Lower leg skin (tissue), 4 donors: ENCODE measurements around the gene DAPK2. TPM values are rescaled to one million over a fixed set of nuclear protein-coding genes. Genes with fewer than 3 reads are reported as not detected.

ENCODE experiments used
- DNase-seq, 2 donors: peaks; one replicate each; pipeline ENCODE4 v3.0.0-alpha.2; 2019; ENCODE audit warnings: low spot score in 2 of 2
- H3K4me3 ChIP-seq: fragments of 200-600 bp; sonication (generic); 2 replicates; pipeline ENCODE4 v1.5.1; 2017; ENCODE audit warnings: mild to moderate bottlenecking, low read depth; ENCODE audit not compliant: poor library complexity, severe bottlenecking
- POLR2A ChIP-seq, 2 donors: fragments of 450-650 bp; IDR thresholded peaks; one replicate each; pipeline ENCODE4 v1.6.1; 2016 to 2017; ENCODE audit warnings: antibody characterized with exemption in 2 of 2, mild to moderate bottlenecking in 1 of 2, moderate library complexity in 1 of 2
- WGBS, 2 donors: methylation state at CpG; one replicate each; pipeline ENCODE4 v1.1.5; 2018; 5-methylcytosine and 5-hydroxymethylcytosine counted together
- intact Hi-C: fragments of 100-400 bp; cut with DNase I; formaldehyde crosslinking; loops from one replicate; pipeline ENCODE4 v1.15.0; 2023; ENCODE audit warnings: low total_unique reads
- total RNA-seq, 4 donors: library from RNA; depleted of rRNA; stranded (reverse); fragments of >200 nt; gene quantifications; one replicate each; pipeline ENCODE4 v1.1.0, GENCODE V29; 2016
- TF ChIP-seq, protein P1 (sequence below), 3 donors: fragments of 450-650 bp; IDR thresholded peaks; one replicate each; pipeline ENCODE4 v1.5.1; 2016; ENCODE audit warnings: antibody characterized with exemption in 3 of 3, mild to moderate bottlenecking in 3 of 3, moderate library complexity in 2 of 3

Gene DAPK2
- total RNA-seq, 4 donors from 2014 or later: 10.9 to 27.5 (median 13.3) TPM

DNA sequence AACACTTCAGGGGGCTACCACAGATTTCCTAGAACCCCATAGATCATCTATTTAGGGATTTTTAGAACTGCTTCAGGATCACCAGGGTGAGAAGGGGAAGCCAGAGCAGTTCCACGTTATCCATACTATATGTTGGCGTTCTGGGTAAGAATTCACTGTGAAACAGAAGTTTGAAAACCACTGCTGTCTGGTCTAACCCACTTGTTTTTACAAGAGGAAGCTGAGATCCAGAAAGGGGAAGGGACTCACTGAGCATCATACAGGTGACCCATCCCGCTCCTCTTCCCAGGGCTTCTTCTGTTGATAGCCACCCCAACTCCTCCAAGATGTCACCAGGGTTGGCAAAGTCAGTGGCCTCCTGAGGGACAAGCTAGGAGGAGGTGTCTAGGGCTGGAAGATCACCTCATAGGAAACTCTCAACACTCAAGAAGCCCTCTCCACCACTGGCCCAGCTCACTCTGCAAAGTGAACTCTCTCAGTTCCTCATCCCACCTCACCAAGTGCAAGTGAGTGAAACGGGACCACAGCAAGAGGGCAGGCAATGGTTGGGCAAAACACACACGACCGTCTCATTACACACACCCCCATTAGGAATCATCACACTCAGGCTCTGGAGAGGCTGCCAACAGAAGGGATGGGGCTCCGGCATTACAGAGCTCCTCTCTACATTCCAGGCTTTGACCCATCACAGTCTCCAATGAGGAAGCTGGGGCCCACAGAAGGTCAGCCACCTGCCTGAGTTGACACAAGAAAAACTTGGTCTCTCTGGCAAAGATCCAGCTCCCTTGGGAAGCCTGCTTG lies 1.8 kb downstream of the DAPK2 start:
- DNase-seq: no peak
- TF ChIP-seq POLR2A (IDR thresholded peaks at IDR 0.05): no peak
- TF ChIP-seq, protein P1, sequence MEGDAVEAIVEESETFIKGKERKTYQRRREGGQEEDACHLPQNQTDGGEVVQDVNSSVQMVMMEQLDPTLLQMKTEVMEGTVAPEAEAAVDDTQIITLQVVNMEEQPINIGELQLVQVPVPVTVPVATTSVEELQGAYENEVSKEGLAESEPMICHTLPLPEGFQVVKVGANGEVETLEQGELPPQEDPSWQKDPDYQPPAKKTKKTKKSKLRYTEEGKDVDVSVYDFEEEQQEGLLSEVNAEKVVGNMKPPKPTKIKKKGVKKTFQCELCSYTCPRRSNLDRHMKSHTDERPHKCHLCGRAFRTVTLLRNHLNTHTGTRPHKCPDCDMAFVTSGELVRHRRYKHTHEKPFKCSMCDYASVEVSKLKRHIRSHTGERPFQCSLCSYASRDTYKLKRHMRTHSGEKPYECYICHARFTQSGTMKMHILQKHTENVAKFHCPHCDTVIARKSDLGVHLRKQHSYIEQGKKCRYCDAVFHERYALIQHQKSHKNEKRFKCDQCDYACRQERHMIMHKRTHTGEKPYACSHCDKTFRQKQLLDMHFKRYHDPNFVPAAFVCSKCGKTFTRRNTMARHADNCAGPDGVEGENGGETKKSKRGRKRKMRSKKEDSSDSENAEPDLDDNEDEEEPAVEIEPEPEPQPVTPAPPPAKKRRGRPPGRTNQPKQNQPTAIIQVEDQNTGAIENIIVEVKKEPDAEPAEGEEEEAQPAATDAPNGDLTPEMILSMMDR (IDR thresholded peaks at IDR 0.05): no peak
- no peak overlapping the region for H3K4me3 ChIP-seq
- intact Hi-C loops: loop anchor here (10.0 kb wide), 1 partner anchor 100 kb away; no protein-coding TSS in a partner anchor
- 70 to 77% methylated on average over 7 of the region's 7 CpGs for WGBS, 2 donors

DNA sequence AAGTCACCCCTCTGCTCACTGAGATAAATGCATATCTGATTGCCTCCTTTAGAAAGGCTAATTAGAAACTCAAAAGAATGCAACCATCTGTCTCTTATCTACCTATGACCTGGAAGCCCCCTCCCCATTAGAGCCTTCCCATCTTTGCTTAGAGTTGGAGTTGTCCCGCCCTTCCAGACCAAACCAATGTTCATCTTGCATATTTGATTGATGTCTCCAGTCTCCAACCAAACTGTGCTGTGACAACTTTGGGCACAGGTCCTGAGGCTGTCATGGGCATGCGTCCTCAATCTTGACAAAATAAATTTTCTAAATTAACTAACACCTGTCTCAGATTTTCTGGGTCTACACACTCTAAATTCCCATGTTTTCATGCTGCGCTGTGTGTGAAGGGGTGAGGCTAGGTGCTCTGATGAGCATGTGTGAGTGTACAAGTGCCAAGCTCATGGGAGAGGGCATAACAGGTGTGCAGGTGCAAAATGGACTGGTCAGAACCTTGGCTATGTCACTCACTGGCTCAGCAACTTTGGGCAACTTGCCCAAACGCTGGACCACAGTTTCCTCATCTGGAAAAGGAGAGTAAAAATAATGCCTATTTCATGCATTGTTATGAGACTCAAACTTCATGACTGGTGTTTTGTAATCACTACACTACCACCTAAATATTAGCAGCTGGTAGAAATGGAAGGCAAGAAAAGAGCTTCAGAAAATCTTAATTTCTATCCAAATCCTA lies 7.2 kb downstream of the DAPK2 start:
- WGBS, 2 donors: 95% methylated on average over 4 of the region's 4 CpGs
- no peak overlapping the region for H3K4me3 ChIP-seq
- TF ChIP-seq, protein P1 (IDR thresholded peaks at IDR 0.05): no peak
- no peak for TF ChIP-seq POLR2A (IDR thresholded peaks at IDR 0.05)
- intact Hi-C loops: no loop called here
- no peak for DNase-seq

DNA sequence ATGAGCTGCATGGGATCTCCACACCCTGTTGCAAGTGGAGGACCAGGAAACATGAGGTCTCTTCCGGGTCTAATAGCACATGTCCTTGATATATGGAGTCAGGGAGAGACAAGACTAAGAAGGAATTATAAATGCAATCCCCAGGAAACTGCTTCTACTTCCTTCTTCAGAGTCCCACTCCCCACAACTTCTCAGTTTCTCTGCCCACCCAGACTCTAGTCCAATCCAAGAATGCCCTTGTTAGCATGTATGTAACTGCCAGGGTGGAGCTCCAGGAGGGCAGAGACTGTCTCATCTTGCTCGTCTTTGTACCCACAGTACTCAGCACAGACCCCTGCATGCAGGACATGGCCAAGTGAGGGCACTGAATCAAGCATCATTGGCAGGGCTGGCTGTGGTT lies 8.3 kb downstream of the DAPK2 start:
- intact Hi-C loops: no loop called here
- no peak overlapping the region for H3K4me3 ChIP-seq
- no peak for DNase-seq
- TF ChIP-seq, protein P1 (IDR thresholded peaks at IDR 0.05): no peak
- TF ChIP-seq POLR2A (IDR thresholded peaks at IDR 0.05): no peak
- WGBS, 2 donors: 44 to 46% methylated on average over 2 of the region's 2 CpGs

DNA sequence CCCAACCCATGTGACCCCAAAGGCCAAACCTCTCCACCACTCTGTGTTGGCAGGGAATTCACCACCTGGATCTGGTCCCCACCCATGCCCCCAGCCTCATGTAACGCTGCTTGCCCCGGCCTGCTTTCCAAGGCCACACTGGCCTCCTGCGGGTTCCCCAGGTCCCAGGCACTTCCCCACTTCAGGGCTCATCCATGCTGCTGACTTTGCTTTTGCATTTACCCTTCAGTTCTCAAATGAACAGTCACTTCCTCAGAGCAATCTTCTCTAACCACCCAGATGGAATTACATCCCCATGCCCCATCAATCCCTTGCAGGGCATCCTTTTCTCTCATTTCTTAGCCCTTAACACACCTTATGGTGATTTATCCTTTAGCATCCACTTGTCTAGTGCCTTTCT lies 9.2 kb downstream of the DAPK2 start:
- intact Hi-C loops: no loop called here
- no peak overlapping the region for H3K4me3 ChIP-seq
- DNase-seq: no peak
- 67 to 93% methylated on average over 3 of the region's 3 CpGs for WGBS, 2 donors
- no peak for TF ChIP-seq POLR2A (IDR thresholded peaks at IDR 0.05)
- TF ChIP-seq, protein P1 (IDR thresholded peaks at IDR 0.05): no peak

DNA sequence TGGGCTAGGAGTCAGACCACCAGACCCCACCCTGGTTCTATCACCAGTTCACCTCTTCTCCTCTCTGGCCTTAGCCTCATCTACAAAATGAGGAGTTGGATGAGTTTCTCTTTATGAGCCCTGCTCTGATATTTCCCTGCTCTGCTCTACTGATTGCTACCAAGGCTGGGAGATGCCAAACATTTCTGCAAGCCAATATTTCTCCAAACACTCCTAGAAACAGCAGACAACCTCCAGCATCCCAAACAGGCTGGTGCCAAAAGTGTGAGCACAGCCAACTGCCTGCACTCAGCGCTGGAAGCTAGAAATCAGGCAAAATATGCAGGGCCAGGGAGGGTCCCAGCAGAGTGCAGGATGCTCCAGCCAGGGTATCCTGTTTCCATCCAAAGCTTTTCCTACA lies 10.8 kb downstream of the DAPK2 start:
- no peak for TF ChIP-seq POLR2A (IDR thresholded peaks at IDR 0.05)
- TF ChIP-seq, protein P1 (IDR thresholded peaks at IDR 0.05): no peak
- H3K4me3 ChIP-seq: no peak overlapping the region
- intact Hi-C loops: no loop called here
- WGBS, 2 donors: 65 to 100% methylated on average over 1 of the region's 1 CpG
- no peak for DNase-seq
